A204.1 (cell line): ENCODE measurements around the gene PINLYP.
"Not testable (repeated sequence)": the region's sequence is repeated elsewhere in the genome, so short reads cannot be mapped to it uniquely, and the experiment has no call there.

Source experiments
- FAIRE-seq: peaks from 2 replicates; lab custom pipeline; 2012; peaks lifted over from hg19 to GRCh38; lab: Jason Lieb, UNC

PINLYP gene

GRCh38 chr19:43584484-43584883 is 8.9 kb downstream of the PINLYP start:
- FAIRE-seq: no peak

GRCh38 chr19:43586346-43586745 is 10.7 kb downstream of the PINLYP start:
- no peak for FAIRE-seq

DNA sequence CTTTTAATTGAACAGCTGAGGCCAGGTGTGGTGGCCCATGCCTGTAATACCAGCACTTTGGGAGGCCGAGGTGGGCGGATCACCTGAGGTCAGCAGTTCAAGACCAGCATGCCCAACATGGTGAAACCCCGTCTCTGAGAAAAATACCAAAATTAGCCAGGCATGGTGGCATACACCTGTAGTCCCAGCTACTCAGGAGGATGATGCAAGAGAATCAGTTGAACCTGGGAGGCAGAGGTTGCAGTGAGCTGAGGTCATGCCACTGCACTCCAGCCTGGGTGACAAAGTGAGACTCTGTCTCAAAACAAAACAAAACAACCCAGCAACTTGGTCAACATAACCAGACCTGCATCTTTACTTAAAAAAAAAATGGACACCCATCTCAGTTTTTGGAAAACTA is 11.4 kb downstream of the PINLYP start:
- FAIRE-seq: not testable (repeated sequence)

- FAIRE-seq: no peak
Measured at GRCh38 chr19:43589277-43589676, 13.7 kb downstream of the PINLYP start.

- FAIRE-seq: no peak
Measured at GRCh38 chr19:43589678-43590077, 14.1 kb downstream of the PINLYP start.

- FAIRE-seq: no peak
Measured at GRCh38 chr19:43591904-43592772, 16.5 kb downstream of the PINLYP start.

DNA sequence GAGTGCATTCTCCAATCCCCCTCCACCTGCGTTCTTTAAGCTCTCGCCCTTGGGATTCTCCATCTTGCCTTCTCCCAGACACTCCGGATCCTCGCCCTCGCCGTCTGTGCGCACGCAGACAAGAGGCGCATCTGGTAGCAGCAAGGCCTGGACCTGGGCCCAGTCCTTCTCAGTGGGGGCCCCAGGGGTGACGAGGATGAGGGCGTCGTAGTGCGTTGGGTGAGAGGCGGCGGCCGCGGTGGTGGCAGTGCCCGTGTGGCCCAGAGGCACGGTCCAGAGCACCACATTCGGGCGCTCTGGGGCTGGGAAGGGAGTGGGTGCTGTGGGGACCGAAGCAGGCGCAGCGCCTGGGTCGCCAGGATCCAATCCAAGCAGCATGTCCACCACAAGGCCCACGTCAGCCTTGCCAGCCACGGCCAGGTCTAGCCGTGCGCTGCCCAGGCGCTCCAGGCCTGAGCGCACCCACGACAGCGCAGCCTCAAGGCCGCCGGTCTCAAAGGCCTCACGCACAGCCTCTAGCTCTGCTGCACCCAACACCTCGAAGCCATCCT is 17.3 kb downstream of the PINLYP start:
- FAIRE-seq: no peak

DNA sequence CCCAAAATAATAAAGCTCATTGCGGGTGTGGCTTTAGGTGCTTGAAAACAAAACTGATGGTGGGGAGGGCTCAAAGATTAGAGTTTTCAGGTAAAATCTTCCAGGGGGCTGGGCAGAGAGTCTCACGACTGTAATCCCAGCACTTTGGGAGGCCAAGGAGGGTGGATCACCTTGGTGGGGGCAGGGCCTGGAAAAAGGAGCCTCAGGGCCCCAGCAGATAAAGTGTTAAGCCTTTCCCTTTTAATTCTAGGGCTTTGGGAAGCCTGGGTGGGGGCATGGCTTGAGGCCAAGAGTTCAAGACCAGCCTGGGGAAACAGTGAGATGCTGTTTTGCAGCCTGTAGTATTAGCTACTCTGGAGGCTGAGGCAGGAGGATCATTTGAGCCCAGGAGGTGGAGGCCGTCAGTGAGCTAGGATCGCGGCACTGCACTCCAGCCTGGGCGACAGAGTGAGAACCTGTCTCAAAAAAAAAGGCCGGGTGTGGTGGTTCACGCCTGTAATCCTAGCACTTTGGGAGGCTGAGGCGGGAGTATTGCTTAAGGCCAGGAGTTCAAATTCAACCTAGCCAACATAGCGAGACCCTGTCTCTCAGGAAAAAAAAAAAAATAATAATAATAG is 18.6 kb downstream of the PINLYP start:
- no peak for FAIRE-seq

DNA sequence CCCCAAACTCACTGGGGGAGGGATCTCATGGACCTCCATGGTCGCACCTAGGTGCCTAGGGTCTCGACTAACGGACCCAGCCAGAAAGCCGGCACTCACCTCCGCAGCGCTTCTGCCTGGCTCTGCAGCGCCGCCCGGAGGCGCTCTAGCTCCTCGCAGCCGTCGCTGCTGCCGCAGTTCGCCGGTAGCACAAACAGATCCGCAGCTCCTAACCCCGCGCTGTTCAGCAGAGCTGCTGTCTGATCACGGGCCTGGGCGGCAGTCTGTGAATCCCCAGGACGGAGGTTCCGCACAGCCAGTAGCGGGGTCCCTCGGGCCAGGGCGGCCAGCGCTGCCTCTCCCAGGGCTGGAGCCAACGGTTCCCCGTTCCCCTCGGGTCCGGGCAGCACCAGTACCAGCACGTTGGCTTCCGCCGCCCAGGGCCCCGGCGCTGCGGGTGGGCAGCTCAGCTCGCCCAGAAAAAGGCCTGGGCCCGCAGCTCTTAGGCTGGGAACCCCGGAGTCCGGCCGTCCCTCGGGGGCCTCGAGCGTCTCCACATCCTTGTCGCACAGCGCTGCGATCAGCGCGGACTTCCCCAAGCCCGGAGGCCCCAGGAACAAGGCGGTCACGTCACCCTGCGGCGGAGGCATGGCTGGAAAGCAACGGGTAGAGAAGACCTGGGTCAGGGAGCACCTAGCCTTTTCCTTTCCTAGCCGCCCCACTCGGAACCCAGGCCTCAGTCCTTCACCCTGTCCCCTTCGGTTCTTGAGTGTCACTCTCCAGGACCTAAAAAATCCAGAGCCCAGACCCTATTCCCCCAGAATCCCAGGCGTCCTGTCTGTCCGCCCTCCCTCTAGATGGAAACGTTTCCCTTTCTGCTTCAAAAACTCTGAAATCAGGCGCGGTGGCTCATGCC is 19.4 kb downstream of the PINLYP start:
- no peak for FAIRE-seq

DNA sequence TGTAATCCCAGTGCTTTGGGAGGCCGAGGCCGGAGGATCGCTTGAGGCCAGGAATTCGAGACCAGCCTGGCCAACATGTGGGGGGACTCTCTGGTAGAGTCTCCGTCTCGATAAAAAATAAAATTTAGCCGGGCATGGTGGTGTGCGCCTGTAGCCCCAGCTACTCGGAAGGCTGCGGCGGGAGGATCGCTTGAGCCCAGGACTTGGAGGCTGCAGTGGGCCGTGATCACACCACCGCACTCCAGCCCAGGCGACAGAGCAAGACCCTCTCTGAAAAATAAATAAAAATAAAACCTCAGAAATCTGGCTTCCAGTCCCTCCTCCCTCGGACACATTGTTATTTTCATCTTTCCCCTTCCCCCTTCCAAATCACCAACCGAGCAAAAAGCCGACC is 20.0 kb downstream of the PINLYP start:
- no peak for FAIRE-seq

DNA sequence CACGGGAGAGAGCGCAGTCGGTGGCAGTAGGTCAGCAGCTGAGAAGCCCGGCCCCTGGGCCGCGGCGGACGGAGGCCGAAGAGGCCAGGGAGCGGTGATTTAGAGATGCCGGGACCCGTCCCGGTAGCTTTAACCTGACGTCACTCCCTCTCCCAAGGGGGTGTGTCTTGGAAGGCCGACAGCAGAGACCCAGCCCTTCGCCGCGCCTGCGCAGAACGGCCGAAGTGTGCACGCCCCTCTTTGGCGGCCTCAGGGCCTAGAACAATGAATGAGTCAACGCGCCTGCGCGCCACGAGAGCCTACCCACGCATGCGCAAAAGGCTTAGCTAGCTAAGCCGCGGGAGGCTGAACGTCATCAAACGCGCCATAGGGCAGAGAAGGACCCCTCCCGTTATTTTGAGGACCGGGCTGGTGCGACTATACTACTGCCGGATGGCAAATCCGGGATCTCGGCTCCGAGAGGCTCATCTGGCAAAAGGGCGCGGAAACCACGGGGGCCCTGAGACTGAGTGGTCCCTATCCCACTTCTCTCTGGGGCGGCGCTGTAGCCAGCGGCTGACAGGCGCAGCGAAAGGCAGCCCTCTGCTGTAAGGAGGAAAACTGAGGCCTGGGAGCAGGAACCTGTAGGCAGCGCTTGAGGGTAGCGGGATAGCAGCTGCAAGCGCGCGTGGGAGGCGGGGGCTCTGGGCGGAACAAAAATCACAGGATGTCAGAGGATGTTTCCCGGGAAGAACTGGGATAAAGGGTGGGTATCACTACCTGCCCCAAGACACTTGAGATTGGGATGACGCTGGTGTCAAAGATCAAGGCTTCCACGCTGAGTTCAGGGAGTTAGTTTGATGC is 20.6 kb downstream of the PINLYP start, which contains the start of the genes IRGQ and ZNF576:
TSS of gene IRGQ (minus strand) at position 136 of the 843 bp plus-strand sequence. CDS start 796 bp downstream, outside the sequence.
TSS of gene ZNF576 (plus strand) at position 597 of the 843 bp plus-strand sequence. CDS start 514 bp downstream, outside the sequence.
- FAIRE-seq: peak; percentile 98

GRCh38 chr19:43596842-43597461 is 21.4 kb downstream of the PINLYP start:
- FAIRE-seq: no peak

DNA sequence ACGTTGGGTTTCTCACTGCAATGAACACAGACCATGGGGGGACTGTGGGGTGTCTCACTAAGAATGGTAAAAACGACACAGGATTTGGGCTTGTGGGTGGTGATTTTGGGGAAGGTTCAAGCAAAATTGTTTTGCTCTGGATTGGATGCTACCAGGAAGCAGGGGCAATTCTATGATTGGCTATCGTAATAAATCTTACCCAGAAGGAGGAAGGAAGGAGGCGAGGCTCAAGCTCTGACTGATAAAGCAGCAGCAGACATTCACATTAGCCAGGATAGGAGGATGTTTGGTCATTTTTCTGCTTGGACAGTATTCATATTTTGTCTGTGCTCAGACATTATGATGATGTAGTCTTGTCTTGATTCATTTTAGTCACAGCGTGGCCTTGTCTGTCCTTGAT is 22.3 kb downstream of the PINLYP start:
- no peak for FAIRE-seq

GRCh38 chr19:43598445-43599240 is 23.0 kb downstream of the PINLYP start:
- FAIRE-seq: no peak

GRCh38 chr19:43599635-43600295 is 24.2 kb downstream of the PINLYP start:
- no peak for FAIRE-seq

DNA sequence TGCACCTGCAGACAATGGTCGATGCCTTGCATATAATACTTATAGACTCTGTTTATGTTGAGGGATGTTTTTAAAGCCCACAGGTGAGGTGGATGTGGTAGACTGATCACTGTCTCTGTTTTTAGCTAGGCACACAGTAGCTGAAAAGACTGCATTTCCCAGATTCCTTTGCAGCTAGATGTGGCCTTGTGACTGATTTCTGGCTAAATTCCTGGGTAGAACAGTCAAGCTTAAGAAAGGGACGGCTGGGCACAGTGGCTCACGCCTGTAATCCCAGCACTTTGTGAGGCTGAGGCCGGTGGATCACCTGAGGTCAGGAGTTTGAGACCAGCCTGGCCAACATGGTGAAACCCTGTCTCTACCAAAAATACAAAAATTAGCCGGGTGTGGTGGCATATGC is 24.7 kb downstream of the PINLYP start:
- not testable (repeated sequence) for FAIRE-seq

GRCh38 chr19:43605875-43606568 is 30.4 kb downstream of the PINLYP start:
- FAIRE-seq: no peak

- FAIRE-seq: no peak
Measured at GRCh38 chr19:43606569-43607229, 31.1 kb downstream of the PINLYP start.
